Activated CD4-positive, alpha-beta T cell treated with anti-CD3 and anti-CD28 coated beads, Interleukin-2, Interleukin-6, amounts not matched to agents 100 ng/mL and 50 ng/mL, durations not matched to agents 16 hours and 8 hours (primary cell): ENCODE measurements around the gene MRPL58.
"Not testable (repeated sequence)": the region's sequence is repeated elsewhere in the genome, so short reads cannot be mapped to it uniquely, and the experiment has no call there.

ENCODE experiments used
- DNase-seq: peaks from one replicate; pipeline ENCODE4 v3.0.0-alpha.2; 2020

Gene MRPL58

GRCh38 chr17:75012346-75013091 lies at the start of gene MRPL58:
Gene MRPL58, plus strand, starts transcription at chr17:75012670. Its CDS starts 17 bp downstream, at chr17:75012687.
- peak; percentile 91 for DNase-seq

DNA sequence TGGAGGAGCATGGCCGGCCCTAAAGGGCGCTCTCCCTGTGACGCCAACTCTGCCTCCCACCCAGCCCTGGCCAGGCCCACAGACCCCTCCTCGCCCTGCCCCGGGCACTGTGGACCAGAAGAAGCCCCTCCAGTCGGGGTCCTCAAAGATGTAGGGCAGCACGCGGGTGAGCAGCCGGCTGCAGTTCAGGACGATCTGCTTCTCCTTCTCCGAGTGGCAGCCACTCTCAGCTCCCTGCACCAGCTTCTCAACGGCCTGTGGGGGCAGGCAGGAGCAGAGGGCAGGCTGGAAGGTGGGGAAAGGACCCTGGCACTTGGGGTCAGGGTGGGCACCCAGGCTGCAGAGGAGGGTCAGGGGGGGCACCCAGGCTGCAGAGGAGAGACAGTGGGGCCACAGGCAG lies 48.8 kb upstream of the MRPL58 start:
- no peak for DNase-seq

DNA sequence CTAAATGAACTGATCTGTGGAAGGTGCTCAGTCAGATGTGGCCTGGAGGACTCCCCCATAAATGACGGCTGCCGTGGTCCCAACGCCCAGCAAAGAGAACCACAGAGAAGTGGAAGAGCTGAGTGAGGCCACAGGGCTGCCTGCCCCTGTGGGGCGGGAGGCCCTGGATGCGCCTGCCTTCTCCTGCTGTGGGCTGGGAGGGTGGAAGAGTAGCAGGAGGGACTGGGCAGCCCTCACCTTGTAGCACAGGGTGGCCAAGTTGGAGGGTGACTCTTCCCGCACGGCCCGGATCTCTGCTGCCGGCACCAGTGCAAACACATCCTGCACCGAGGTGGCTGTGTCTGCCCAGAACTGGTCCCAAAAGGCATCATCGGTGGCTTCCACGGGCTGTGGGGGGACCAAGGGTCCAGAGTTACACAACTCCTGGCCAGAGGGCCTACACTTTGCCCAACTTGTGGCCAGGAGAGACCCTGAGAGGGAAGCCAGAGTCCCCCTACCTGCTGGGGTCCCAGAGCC lies 48.2 kb upstream of the MRPL58 start:
- DNase-seq, result no peak

- DNase-seq, result no peak
These were observed 47.4 kb upstream of the MRPL58 start for GRCh38 chr17:74964988-74965622.

- DNase-seq, result no peak
These were observed 44.1 kb upstream of the MRPL58 start for GRCh38 chr17:74968361-74968780.

- DNase-seq, result not testable (repeated sequence)
These were observed 43.0 kb upstream of the MRPL58 start for GRCh38 chr17:74969501-74969900.

GRCh38 chr17:74970395-74970794 lies 42.1 kb upstream of the MRPL58 start:
- no peak for DNase-seq

DNA sequence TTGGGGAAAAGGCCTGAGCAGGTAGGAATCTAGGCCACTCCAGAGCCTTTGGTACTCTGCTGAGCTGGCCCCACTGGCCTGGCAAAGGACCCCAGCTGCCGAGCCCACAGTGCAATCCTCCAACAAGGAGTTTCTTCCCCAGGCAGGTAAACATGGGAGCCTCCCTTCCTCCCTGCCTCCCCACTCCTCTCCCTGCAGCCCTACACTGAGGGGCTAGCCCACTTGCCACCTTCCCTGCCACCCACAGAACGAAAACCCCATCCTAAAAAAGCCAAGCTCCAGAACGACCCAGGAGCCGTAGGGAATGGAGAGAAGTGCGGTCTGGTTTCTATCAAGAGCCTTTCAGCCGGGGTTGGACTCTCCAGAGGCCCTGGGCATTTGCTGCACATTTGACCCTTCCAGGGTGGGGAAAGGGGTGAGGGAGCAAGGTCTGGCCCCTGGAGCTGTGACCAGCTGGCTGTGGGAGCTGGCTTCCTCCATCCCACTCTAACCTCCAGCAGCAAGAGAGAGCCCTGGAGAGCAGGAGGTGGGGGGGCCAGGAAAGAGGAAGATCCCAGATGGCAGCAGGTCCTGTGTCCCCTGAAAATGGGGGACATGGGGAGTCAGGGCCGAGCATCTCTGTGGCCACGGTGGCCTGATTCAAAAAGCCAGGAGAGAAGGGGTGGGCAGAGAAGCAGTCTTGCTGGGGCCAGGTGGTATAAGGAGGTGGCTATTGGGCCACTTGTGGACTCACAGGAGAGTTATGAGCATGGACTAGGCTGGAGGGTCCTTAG lies 41.2 kb upstream of the MRPL58 start:
- no peak for DNase-seq

DNA sequence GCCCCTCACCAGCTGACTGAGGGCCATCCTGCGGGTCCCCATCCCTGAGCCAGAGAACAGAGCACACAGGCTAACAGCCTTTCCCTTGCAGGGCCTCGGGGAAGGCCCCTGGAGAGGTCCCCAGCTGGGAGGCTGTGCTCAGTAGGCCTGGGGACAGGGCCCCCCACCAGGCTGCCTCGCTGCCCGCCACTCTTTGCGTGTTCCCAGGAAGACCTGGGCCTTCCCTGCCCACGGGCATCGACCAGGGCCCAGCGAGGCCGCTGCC lies 40.7 kb upstream of the MRPL58 start:
- DNase-seq, result no peak

DNA sequence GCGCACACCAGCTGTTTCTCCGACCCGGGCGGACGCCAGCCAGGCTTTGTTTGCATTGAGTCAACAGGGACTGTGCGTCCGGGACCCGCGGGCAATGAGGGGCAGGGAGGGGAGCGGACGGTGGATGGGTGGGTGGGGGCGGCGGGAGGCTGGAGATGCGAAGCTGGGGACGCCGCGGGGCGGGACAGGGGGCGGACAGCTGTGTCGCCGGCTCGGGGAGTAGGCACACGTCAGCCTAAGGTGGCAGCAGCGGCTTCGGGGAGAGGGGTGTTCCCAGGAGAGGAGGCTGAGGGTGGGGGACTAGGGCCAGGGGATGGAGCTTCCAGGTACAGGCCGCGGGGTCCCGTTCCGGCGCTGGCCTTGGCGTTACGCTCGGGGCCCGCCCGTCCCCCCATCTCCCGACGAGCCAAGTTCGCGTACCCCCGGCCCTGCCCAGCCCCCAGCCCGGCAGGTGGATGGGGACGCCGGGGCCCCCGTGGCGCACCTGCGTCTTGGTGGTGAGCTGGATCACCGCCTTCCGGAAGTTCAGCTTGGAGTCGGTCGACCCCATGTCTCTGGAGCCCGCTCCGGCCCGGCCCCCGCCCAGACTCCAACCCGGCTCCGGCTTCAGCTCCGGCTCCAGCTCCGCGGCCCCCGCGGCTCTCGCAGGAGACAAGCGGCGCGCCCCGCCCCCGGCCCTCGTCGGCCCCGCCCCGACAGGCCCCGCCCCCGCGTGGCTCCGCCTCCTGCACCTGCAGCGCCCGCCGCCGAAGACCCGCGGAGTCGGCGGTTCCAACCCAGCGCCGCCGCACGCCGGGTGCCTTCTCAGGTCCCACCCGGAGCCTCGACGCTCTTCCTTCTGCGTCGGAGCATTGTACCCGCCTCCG lies 40.1 kb upstream of the MRPL58 start, which contains the start of gene HID1:
TSS of gene HID1 (minus strand) at position 653 of the 866 bp plus-strand sequence. CDS start at position 550, 103 bp downstream.
- peak; percentile 66 for DNase-seq

DNA sequence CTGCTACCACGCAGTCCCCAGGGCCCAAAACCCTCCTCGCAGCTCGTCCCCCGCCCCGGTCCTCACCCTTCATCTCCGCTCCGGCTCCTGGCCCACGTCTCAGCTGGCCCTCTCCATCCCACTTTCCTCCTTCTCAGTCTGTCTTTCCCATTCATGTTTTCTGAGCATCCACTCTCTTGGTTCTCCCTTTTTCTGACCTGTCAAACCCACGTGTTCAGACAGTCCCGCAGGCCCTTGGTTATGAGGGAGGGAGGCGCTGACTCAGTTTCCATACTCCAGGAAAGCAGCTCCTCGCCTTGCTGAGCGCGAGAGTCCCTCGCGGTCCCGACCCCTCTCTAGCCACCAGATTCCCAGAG lies 39.5 kb upstream of the MRPL58 start:
- no peak for DNase-seq

DNA sequence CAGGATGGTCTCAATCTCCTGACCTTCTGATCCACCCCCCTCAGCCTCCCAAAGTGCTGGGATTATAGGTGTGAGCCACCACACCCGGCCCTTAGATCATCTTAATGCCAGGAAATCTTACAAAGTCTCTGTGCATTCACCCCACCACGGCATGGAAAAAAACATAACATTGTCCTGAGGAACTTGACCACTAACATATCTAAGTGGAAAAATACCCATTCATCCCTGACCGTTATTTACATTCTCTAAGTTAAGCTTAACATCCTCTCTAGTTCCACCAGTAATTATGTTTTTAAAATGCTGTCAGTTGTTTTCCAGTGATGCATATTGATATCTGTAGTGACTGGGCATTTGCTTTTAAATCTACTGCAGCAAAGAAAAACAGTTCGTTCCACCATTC lies 36.5 kb upstream of the MRPL58 start:
- DNase-seq, result no peak

DNA sequence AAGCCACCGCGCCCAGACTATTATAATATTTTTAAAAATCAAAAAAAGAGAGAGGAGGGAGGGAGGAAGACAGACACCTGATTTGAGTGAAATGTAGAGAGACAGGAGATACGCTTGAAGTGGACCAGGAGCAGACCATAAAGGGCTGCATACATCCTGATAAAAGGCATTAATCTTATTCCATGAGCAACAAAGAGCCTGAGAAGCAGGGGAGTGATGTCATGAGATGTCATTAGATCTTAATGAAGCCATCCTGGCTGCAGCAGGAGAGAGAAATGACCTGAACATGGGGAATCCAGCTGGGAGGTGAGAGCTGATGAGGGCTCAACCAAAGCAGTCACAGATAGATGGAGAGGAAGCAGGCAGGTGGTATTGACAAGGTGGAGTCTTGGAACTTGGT lies 34.7 kb upstream of the MRPL58 start:
- DNase-seq, result no peak

DNA sequence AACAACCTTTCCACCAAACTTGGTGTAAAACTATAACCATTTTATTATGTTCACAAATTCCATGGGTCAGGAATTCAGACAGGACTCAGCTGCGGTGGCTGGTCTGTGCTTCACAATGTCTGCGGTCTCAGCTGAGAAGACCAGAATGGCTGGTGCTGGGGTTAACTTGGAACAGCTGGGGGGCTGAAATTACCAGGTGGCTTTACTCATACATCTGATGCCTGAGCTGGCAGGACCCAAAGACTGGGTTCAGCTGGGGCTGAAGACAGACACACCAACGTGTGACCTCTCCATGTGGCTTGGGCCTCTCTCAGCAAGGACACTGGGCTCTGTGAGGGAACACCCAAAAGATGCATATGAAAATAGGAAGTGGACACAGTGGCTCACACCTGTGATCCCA lies 34.2 kb upstream of the MRPL58 start:
- no peak for DNase-seq

DNA sequence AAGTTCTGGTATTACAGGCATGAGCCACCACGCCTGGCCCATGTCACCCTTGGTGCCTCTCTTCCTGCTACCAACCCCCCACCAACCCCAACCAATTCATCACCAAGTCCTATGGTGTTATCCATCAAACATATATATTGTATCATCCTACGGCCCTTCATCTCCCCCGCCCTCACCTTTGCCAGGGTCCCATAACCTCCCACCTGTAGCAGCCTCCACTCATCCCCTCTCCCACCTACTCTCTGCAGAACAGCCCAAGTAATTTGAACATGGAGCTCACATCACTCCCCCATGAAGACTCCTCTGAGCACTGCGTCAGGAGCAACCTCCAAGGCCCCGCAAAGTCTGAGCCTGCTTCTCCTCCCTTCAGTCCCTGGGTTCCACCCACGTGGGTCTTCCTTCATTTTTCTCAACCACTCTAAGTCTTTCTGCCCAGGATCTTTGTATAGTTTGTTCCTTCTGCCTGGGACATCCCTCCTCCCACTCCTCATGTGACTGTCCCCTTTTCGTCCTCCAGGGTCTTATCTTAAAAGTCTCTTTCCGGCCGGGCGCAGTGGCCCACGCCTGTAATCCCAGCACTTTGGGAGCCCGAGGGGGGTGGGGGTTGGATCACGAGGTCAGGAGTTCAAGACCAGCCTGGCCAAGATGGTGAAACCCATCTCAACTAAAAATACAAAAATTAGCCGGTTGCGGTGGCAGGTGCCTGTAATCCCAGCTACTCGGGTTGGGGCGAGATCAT lies 32.9 kb upstream of the MRPL58 start:
- no peak for DNase-seq

DNA sequence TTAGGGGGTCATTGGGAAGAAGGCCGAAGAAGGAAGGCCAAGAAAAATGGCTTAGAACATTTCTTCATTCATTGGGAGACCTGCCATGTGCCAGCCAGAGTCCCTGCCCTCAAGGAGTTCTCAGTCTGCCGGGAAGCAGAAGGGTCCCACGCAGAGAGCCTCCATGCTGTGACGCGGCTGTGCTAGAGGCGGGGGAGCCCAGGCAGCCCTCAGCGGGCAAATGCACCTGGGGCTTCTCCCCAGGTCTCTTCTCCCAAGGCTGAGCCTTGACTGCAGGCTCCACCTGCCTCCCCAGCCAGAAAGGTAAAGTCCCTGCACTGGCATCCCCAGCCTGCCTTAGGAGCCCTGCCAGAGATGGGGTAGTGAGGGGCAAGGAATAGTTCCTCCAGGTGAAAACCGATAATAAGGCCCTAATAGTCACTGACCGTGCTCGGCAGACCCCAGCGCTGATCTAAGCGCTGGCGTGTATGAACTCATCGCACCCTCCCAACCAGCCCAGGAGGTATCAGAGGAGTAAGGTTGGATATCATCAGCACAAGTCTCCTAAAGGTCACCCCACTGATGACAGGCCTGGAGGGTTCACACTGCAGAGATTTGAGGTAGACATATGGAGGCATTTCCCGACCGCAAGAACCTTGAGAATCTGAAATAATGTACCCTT lies 31.0 kb upstream of the MRPL58 start:
- DNase-seq, result no peak

DNA sequence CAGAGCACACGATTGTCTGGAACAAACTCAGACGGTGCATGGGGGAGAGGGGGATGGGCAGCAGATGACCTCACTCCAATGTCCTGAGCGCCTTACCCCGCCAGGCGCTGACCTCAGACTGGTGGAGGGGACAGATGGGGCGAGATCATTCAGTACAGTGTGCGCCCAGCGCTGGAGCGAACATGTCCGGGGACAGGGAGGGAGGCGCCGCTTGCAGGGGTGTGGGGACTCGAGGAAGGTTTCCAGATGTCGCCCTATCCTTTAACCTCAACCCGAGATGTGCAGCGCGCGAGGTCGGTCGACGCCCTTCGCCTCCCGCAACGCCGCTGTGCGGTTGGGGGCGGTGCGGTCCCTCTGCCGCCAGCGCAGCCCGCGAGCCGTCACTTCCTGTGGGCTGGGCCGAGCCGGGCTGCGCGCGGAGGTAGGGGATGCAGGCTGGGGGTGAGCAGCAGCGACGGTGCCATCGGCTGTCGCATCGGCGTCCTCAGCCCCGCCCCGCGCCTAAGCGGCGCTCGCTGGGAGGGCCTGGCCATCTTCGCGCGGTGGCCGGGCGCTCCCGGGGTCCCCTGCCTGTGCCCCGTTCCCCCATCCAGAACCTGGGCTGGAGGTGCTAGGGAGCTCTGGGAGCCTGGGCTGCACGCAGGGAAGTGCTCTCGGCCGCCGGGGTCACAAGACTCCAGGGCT lies 30.3 kb upstream of the MRPL58 start:
- DNase-seq, result peak; percentile 84

DNA sequence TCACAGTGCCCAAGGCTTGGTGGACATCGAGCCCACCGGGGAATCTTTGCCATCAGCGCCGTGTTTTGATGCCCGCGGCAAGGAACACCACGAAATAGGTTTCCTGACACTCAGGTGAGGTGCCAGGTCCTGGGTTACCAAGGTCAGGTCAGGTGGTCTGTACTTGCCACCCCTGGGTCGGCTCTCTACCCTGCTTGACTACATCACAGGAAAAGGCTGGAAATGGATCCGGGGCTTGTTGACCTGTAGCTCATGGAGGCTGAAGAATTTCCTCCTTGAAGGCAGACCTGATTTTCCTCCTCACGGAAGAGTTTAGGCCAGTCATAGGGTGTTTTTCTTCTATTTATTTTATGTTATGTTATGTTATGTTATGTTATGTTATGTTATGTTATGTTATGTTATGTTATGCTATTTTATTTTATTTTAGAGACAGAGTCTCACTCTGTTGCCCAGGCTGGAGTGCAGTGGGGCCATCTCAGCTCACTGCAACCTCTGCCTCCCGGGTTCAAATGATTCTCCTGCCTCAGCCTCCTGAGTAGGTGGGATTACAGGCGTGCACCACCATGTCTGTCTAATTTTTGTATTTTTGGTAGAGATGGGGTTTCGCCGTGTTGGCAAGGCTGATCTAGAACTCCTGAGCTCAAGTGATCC lies 29.7 kb upstream of the MRPL58 start:
- not testable (repeated sequence) for DNase-seq

- no peak for DNase-seq
These were observed 26.3 kb upstream of the MRPL58 start for GRCh38 chr17:74986206-74986576.

GRCh38 chr17:74987418-74987908 lies 25.0 kb upstream of the MRPL58 start, which contains the start of gene CDR2L:
Gene CDR2L, plus strand, starts transcription at chr17:74987632. Its CDS starts 412 bp downstream, at chr17:74988044.
- DNase-seq, result peak; percentile 92
